Tibial artery (tissue), 4 donors: ENCODE results near the gene CNTN4.

Experiments
- DNase-seq, 2 donors: peaks; one replicate each; pipeline ENCODE4 v3.0.0-alpha.2; 2019
- H3K27ac ChIP-seq, 2 donors: fragments of 200-600 bp; sonication (generic) in 1 of 2; 1 replicate in 1 of 2; 2 replicates in 1 of 2; pipeline ENCODE4 v1.5.1; 2018 to 2019; ENCODE audit warnings: mild to moderate bottlenecking in 1 of 2
- H3K27me3 ChIP-seq, 2 donors: fragments of 200-600 bp; sonication (generic) in 1 of 2; one replicate each; pipeline versions ENCODE4 v1.5.1 to v1.6.0; 2016 to 2019
- H3K36me3 ChIP-seq, 3 donors: fragments of 200-600 bp; sonication (generic) in 2 of 3; one replicate each; pipeline ENCODE4 v1.5.1; 2016 to 2019; ENCODE audit warnings: mild to moderate bottlenecking in 2 of 3
- H3K4me1 ChIP-seq, 4 donors: fragments of 200-600 bp; sonication (generic) in 2 of 4; 1 replicate in 3 of 4; 2 replicates in 1 of 4; pipeline ENCODE4 v1.5.1; 2016 to 2019
- H3K4me3 ChIP-seq, 2 donors: fragments of 200-600 bp; sonication (generic) in 1 of 2; 1 replicate in 1 of 2; 2 replicates in 1 of 2; pipeline ENCODE4 v1.5.1; 2018 to 2019; ENCODE audit warnings: mild to moderate bottlenecking in 2 of 2
- H3K9me3 ChIP-seq, 3 donors: fragments of 200-600 bp; sonication (generic) in 1 of 3; one replicate each; pipeline ENCODE4 v1.5.1; 2016 to 2019
- CTCF ChIP-seq, 2 experiments: fragments of 200-600 bp in 1 of 2; fragments of 450-650 bp in 1 of 2; IDR thresholded peaks; one replicate each; pipeline ENCODE4 v1.5.1; 2017 to 2019; ENCODE audit warnings: antibody characterized with exemption in 2 of 2, mild to moderate bottlenecking in 1 of 2, moderate library complexity in 1 of 2
- intact Hi-C: fragments of 100-400 bp; cut with DNase I; formaldehyde crosslinking; loops from one replicate; pipeline ENCODE4 v1.15.0; 2023; ENCODE audit warnings: low total_unique reads

CNTN4 gene

GRCh38 chr3:3065876-3066275 is 967.2 kb downstream of the CNTN4 start:
- no peaks in the 10 kb centered on the region for H3K9me3 ChIP-seq
- TF ChIP-seq CTCF (IDR thresholded peaks at IDR 0.05), result no peak
- H3K36me3 ChIP-seq, result peaks cover 0 to 4% (median 0%) of the 10 kb centered on the region in 3 donors
- no peaks in the 10 kb centered on the region for H3K27me3 ChIP-seq
- no peak overlapping the region for H3K27ac ChIP-seq
- DNase-seq, result no peak
- H3K4me3 ChIP-seq, result no peak overlapping the region
- intact Hi-C loops, result no loop called here
- H3K4me1 ChIP-seq, result no peaks in the 10 kb centered on the region

GRCh38 chr3:3066378-3066777 is 967.7 kb downstream of the CNTN4 start:
- intact Hi-C loops, result no loop called here
- no peak for TF ChIP-seq CTCF (IDR thresholded peaks at IDR 0.05)
- Histone ChIP-seq H3K4me3 (no peak overlapping the region), H3K36me3 (no peaks in the 10 kb centered on the region), H3K27ac (no peak overlapping the region), H3K4me1 (no peaks in the 10 kb centered on the region), H3K27me3 (no peaks in the 10 kb centered on the region), H3K9me3 (no peaks in the 10 kb centered on the region)
- no peak for DNase-seq

DNA sequence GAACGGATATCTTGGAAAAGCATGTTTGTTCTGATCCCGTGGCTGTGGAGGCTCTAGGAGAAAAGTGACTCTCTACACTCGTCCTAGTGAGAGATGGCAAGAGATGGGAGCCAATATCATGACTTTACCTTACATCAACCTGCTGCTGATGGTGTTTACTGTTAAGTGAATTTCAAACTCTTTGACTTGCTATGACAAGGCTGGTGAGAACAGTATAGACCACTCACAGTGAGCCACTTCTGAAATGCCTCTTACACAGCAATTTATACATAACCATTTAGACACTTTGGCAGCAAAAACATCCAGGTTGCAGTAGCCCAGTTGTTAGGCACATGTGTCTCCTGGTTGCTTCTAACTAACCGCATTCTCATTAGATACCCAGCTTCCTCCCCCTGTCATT is 968.2 kb downstream of the CNTN4 start:
- DNase-seq, result no peak
- Histone ChIP-seq H3K27ac (no peak overlapping the region), H3K9me3 (no peaks in the 10 kb centered on the region), H3K36me3 (no peaks in the 10 kb centered on the region), H3K4me1 (no peaks in the 10 kb centered on the region), H3K4me3 (no peak overlapping the region), H3K27me3 (no peaks in the 10 kb centered on the region)
- intact Hi-C loops, result no loop called here
- TF ChIP-seq CTCF (IDR thresholded peaks at IDR 0.05), result no peak

- no peaks in the 10 kb centered on the region for H3K9me3 ChIP-seq
- intact Hi-C loops, result no loop called here
- H3K4me1 ChIP-seq, result no peaks in the 10 kb centered on the region
- no peaks in the 10 kb centered on the region for H3K27me3 ChIP-seq
- H3K27ac ChIP-seq, result no peak overlapping the region
- no peak overlapping the region for H3K4me3 ChIP-seq
- DNase-seq, result no peak
- no peak for TF ChIP-seq CTCF (IDR thresholded peaks at IDR 0.05)
- H3K36me3 ChIP-seq, result no peaks in the 10 kb centered on the region
Measured at GRCh38 chr3:3068358-3068881, 969.8 kb downstream of the CNTN4 start.

- H3K36me3 ChIP-seq, result no peaks in the 10 kb centered on the region
- no peak for DNase-seq
- no peaks in the 10 kb centered on the region for H3K9me3 ChIP-seq
- intact Hi-C loops, result no loop called here
- H3K27me3 ChIP-seq, result no peaks in the 10 kb centered on the region
- H3K4me3 ChIP-seq, result no peak overlapping the region
- no peak overlapping the region for H3K27ac ChIP-seq
- TF ChIP-seq CTCF (IDR thresholded peaks at IDR 0.05), result no peak
- H3K4me1 ChIP-seq, result no peaks in the 10 kb centered on the region
Measured at GRCh38 chr3:3069723-3070122, 971.1 kb downstream of the CNTN4 start.

- Histone ChIP-seq H3K27ac (no peak overlapping the region), H3K9me3 (no peaks in the 10 kb centered on the region), H3K4me1 (no peaks in the 10 kb centered on the region), H3K36me3 (no peaks in the 10 kb centered on the region), H3K4me3 (no peak overlapping the region), H3K27me3 (no peaks in the 10 kb centered on the region)
- intact Hi-C loops, result no loop called here
- no peak for DNase-seq
- no peak for TF ChIP-seq CTCF (IDR thresholded peaks at IDR 0.05)
Measured at GRCh38 chr3:3071136-3071535, 972.5 kb downstream of the CNTN4 start.
